GM19397 (cell line): Measurements from ENCODE around the gene OR52N5.

ENCODE experiments used
- ATAC-seq: cut with Tn5 transposase; IDR thresholded peaks from one replicate; pipeline ENCODE4 v1.9.1; 2021; ENCODE audit warnings: mild to moderate bottlenecking, moderate library complexity; ENCODE audit not compliant: unreplicated experiment

Gene OR52N5

GRCh38 chr11:5783255-5783654, at the start of gene OR52N5:
Gene OR52N5 (minus strand): TSS chr11:5783355. CDS start chr11:5778634, 4,721 bp downstream.
- no peak for ATAC-seq

- ATAC-seq = no peak
These were observed 48.2 kb upstream of the OR52N5 start for GRCh38 chr11:5831196-5831829.

GRCh38 chr11:5818245-5818886, 35.2 kb upstream of the OR52N5 start:
- no peak for ATAC-seq

- no peak for ATAC-seq
These were observed 32.4 kb upstream of the OR52N5 start for GRCh38 chr11:5815534-5815933.

DNA sequence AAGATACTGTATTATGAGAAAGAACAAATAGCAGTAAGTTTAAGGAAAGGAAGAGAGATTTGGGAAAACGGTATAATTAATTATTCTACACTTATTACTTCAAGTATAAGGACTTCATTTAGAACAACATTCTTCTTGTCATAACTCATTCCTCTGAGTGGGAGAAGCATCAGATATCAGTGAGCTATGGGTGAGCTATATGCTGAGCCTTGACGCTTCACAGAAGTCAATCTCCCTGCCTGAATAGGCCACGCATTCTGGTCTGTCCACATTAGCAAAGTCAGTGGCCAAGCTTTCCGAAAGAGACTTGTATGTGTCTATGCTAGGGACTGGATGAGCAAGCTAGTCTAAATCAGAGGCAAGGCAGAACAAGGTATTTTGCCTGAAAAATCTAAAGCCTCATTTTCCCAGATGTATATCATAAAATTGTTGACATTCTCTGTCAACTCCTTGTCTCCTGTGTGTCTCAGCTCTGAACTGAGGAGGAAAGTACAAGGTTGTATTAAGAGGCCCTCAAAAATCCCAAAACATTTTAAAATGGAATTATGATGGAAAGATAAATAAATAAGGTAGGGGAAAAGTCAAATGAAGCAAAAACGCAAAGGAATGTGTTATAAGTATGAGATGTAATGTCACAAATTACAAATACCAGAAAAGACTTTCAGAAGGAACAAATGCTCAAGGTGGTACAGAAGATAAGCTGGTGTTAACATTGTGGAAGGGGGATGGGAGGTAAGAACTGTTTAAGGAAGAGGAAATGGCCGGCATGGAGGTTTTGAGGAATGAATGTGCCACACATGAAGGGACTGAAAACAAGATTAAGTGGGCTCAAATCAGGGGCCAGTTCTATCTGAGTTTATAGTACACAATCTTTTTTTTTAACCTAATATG, 27.0 kb upstream of the OR52N5 start:
- no peak for ATAC-seq

- ATAC-seq = peak; percentile 6
These were observed 26.0 kb upstream of the OR52N5 start for GRCh38 chr11:5809122-5809519.

DNA sequence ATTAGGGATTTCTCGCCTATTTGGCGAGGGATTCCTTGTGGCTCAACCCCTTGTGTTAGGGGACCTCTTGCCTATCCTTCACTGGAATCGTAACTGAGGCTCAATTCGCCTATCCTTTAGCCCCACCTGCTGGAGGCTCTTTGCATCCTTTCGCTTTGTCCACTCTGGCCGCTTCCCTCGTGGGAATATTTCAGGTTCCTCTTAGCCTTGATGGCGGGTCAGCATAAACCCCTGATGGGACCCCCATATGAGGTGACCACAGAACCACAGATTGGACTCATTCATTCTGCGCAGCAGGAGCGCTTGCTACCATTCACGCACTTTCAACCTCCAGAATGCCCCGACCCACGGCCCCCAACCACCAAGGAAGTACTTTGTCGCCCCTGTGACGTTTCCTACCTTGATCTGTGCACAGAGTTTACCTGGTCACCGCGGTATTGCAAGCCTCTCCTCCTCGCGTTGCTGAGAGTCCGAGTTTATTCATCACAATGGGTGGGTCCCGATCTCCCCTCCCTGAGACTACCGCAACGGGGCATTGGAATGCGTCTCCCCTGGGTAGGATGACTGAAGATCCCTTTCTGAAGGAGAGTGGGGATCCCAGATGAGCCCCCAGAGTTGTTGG, 25.5 kb upstream of the OR52N5 start, which contains the start of gene OR52N2:
TSS of gene OR52N2 (plus strand) at position 425 of the 622 bp plus-strand sequence. CDS start 11,412 bp downstream, outside the sequence.
- peak; percentile 88 for ATAC-seq

DNA sequence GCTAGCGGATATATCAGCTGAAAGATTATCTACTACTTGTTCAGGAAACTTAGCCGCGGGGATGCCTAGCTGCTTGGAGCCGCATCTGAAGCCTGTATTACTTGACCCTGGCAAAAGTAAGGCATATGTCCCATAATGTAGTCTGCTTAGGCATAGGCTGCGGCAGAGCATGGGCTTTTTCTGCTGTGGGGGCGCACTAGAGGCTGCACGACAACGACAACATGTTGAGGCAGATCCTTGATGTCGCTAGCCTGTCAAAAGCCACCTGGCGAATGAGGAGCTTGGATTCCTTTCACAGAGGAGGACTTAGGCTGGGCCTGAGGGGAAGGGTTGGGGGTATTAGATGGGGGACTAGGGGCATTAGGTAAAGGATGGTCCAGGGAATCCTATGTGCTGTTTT, 24.4 kb upstream of the OR52N5 start:
- no peak for ATAC-seq

DNA sequence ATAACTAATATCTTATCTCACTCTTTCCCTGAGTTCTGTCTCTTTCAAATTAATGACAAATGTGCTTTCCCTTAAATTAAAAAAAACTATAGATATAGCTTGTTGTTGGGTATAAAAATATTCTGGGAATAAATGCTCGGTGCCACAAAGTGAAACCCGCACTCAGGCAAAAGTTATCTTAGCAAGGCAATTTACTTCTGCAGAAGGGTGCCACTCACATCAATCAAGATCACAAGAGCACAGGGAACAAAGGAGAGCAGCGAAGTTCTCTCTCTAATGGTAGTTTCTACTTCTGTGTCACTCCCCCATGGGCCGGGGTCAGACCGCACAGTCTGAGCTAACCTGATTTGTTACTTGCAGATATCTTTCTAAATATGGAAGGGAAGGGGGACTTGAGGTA, 20.8 kb upstream of the OR52N5 start:
- no peak for ATAC-seq

DNA sequence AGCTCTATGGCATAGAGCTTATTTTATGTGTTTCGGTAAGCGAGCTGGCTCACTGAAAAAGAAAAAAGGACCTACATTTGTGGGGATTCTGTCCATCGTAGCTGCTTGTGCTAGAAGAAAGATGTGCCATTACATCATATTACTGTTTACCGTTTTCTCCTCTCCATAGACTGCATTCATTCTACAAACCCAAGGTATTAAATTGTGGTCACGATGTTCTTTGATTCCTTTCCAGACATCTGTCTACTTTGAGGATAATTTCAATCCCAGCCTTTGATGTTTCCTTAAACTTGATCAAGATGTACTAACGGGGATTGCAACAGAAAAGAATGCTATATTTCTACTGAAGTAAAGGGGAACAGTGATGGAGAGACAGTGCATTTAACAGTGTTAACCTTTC, 13.4 kb upstream of the OR52N5 start:
- no peak for ATAC-seq

GRCh38 chr11:5791165-5791564, 8.0 kb upstream of the OR52N5 start, which contains the start of gene OR52N1:
Gene OR52N1 (minus strand): TSS chr11:5791265. CDS start chr11:5788816, 2,449 bp downstream.
- ATAC-seq = no peak

DNA sequence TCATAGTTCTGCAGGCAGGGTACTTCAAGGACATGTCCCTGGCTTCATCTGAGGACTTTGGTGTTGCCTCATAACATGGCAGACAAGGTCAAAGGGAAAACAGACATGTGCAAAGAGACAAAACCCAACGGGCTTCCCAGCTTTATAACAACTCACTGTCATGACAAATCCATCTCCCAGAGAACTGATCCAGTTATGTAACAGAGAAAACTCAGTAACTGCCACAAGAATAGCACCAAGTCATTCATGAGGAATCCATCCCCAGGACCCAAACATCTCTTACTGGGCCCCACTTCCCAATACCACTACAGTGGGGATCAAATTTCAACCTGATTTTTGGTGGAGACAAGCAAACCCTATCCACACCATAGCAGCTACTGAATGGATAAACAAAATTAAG, 16.1 kb downstream of the OR52N5 start:
- no peak for ATAC-seq

DNA sequence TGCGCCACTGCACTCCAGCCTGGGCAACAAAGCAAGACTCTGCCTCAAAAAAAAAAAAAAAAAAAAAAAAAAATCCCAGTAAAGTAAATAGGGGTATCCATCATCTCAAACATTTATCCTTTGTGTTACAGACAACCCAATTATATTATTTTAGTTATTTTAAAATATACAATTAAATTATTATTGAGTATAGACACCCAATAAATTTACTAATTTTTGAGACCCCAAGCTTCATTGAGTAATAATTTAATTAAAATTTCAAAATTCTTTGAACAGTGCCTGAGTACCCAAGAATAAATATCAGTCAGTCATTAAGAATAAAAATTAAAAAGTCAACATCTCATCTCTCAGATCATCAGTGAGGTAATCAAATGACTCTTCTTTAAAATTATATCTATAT, 29.2 kb downstream of the OR52N5 start, which contains the start of gene OR52N4:
TSS of gene OR52N4 (plus strand) at position 301 of the 400 bp plus-strand sequence. CDS start 498 bp downstream, outside the sequence.
- no peak for ATAC-seq

DNA sequence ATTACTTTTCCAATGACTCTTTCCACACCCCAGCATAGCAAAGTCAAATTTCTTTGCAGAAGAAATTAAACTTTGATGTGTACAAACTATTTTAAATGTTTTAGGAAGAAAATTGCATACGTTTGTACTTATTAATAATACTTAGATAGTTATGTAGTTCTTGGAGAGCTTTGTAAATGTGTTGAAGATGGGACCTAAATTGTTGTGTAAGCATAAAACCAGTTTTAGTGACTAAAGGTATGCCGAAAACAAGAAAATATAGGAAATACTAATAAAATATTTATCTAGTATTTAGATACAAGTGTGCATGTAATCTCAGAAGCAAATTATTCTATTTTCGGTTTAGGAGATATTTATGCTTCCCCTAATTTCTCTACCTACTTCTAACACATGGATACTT, 33.3 kb downstream of the OR52N5 start:
- no peak for ATAC-seq

GRCh38 chr11:5746614-5747013, 36.5 kb downstream of the OR52N5 start:
- no peak for ATAC-seq

GRCh38 chr11:5738431-5738830, 44.7 kb downstream of the OR52N5 start:
- ATAC-seq = no peak

GRCh38 chr11:5737670-5738392, 45.3 kb downstream of the OR52N5 start:
- no peak for ATAC-seq

DNA sequence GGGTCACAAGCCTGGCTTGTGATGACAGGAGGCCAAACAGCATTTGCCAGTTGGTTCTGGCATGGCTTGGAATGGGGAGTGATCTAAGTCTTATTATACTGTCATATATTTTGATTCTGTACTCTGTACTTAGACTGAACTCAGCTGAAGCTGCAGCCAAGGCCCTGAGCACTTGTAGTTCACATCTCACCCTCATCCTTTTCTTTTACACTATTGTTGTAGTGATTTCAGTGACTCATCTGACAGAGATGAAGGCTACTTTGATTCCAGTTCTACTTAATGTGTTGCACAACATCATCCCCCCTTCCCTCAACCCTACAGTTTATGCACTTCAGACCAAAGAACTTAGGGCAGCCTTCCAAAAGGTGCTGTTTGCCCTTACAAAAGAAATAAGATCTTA, 46.1 kb downstream of the OR52N5 start:
- no peak for ATAC-seq

- ATAC-seq = no peak
These were observed 46.8 kb downstream of the OR52N5 start, which contains the start of gene OR56B1 for GRCh38 chr11:5736396-5736795. Gene OR56B1 (plus strand): TSS chr11:5736448. CDS start chr11:5736517, 69 bp downstream.

DNA sequence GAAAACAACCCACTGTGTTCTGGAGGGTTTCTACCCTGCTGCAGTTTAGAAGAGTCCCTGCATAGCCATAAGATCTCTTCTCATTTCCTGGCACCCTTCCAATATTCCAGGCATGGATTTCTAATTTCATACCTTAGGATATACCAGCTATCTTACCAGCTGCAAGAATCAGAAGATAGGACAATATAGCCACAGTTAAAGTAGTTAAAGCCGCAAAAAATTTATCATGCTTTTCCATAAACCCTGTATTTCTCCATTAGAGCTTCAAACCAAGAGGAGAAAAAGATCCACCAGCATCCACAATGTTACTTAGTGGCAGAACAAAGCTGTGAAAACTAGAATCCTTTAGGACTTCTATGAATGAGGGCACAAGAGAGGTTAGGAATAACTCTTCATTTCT, 55.5 kb downstream of the OR52N5 start:
- ATAC-seq = no peak
